ENCODE data around the gene FTO. TPM values are rescaled to one million over a fixed set of nuclear protein-coding genes. Genes with fewer than 3 reads are reported as not detected.

FTO gene
- total RNA-seq, 4 donors from 2014 or later = 29.0 to 64.1 (median 48.1) TPM

GRCh38 chr16:54125751-54126655, 422.0 kb downstream of the FTO start:
- Histone ChIP-seq H3K4me3 (no peak overlapping the region), H3K36me3 (no peaks in the 10 kb centered on the region), H3K9me3 (no peaks in the 10 kb centered on the region), H3K27ac (no peak overlapping the region), H3K4me1 (no peaks in the 10 kb centered on the region), H3K27me3 (no peaks in the 10 kb centered on the region)
- no peak for DNase-seq
- intact Hi-C loops (cut with DNase I) = no loop called here
- TF ChIP-seq POLR2A (IDR thresholded peaks at IDR 0.05) = no peak
- WGBS, 2 donors = 83% methylated on average over 5 to 6 of the region's 6 CpGs

GRCh38 chr16:54126907-54127306, 423.0 kb downstream of the FTO start:
- H3K36me3 ChIP-seq = no peaks in the 10 kb centered on the region
- H3K27ac ChIP-seq = no peak overlapping the region
- WGBS, 2 donors = 53 to 68% methylated on average over 4 of the region's 4 CpGs
- intact Hi-C loops (cut with DNase I) = no loop called here
- no peaks in the 10 kb centered on the region for H3K9me3 ChIP-seq
- TF ChIP-seq POLR2A (IDR thresholded peaks at IDR 0.05) = no peak
- no peak for TF ChIP-seq CTCF (IDR thresholded peaks at IDR 0.05)
- no peak overlapping the region for H3K4me3 ChIP-seq
- H3K27me3 ChIP-seq = no peaks in the 10 kb centered on the region
- DNase-seq = no peak
- no peaks in the 10 kb centered on the region for H3K4me1 ChIP-seq

- Histone ChIP-seq H3K9me3 (no peaks in the 10 kb centered on the region), H3K36me3 (no peaks in the 10 kb centered on the region), H3K27me3 (no peaks in the 10 kb centered on the region), H3K27ac (no peak overlapping the region), H3K4me1 (no peaks in the 10 kb centered on the region), H3K4me3 (no peak overlapping the region)
- WGBS, 2 donors = 79% methylated on average over 5 of the region's 5 CpGs
- DNase-seq = no peak
- intact Hi-C loops (cut with DNase I) = no loop called here
- TF ChIP-seq POLR2A (IDR thresholded peaks at IDR 0.05) (no peak), CTCF (IDR thresholded peaks at IDR 0.05) (no peak)
Measured at GRCh38 chr16:54128629-54129234, 424.8 kb downstream of the FTO start.

GRCh38 chr16:54129810-54130209, 425.9 kb downstream of the FTO start:
- intact Hi-C loops (cut with DNase I) = no loop called here
- no peaks in the 10 kb centered on the region for H3K36me3 ChIP-seq
- no peak overlapping the region for H3K4me3 ChIP-seq
- TF ChIP-seq POLR2A (IDR thresholded peaks at IDR 0.05) (no peak), CTCF (IDR thresholded peaks at IDR 0.05) (no peak)
- H3K9me3 ChIP-seq = no peaks in the 10 kb centered on the region
- no peaks in the 10 kb centered on the region for H3K27me3 ChIP-seq
- no peak overlapping the region for H3K27ac ChIP-seq
- H3K4me1 ChIP-seq = no peaks in the 10 kb centered on the region
- no peak for DNase-seq

GRCh38 chr16:54135361-54136275, 431.7 kb downstream of the FTO start:
- DNase-seq = no peak
- Histone ChIP-seq H3K36me3 (no peaks in the 10 kb centered on the region), H3K27ac (no peak overlapping the region), H3K4me1 (no peaks in the 10 kb centered on the region), H3K27me3 (no peaks in the 10 kb centered on the region), H3K9me3 (no peaks in the 10 kb centered on the region), H3K4me3 (no peak overlapping the region)
- intact Hi-C loops (cut with DNase I) = no loop called here
- no peak for TF ChIP-seq CTCF (IDR thresholded peaks at IDR 0.05)
- no peak for TF ChIP-seq POLR2A (IDR thresholded peaks at IDR 0.05)
- 56 to 76% methylated on average over 5 of the region's 5 CpGs for WGBS, 2 donors

Measured in esophagus squamous epithelium (tissue), 5 donors.